Measurements from ENCODE around the gene SLC5A1.

The SLC5A1 gene

GRCh38 chr22:32030518-32031247 is 12.4 kb upstream of the SLC5A1 start:
- DNase-seq (ENCODE audit: extremely low read depth, low read depth): no peak
- no peak overlapping the region for H3K4me3 ChIP-seq (replicated peaks; ENCODE audit: low read depth, low read length)
- TF ChIP-seq, protein P1, sequence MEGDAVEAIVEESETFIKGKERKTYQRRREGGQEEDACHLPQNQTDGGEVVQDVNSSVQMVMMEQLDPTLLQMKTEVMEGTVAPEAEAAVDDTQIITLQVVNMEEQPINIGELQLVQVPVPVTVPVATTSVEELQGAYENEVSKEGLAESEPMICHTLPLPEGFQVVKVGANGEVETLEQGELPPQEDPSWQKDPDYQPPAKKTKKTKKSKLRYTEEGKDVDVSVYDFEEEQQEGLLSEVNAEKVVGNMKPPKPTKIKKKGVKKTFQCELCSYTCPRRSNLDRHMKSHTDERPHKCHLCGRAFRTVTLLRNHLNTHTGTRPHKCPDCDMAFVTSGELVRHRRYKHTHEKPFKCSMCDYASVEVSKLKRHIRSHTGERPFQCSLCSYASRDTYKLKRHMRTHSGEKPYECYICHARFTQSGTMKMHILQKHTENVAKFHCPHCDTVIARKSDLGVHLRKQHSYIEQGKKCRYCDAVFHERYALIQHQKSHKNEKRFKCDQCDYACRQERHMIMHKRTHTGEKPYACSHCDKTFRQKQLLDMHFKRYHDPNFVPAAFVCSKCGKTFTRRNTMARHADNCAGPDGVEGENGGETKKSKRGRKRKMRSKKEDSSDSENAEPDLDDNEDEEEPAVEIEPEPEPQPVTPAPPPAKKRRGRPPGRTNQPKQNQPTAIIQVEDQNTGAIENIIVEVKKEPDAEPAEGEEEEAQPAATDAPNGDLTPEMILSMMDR (IDR thresholded peaks at IDR 0.05; ENCODE audit: low read depth, low read length, missing control alignments): no peak

DNA sequence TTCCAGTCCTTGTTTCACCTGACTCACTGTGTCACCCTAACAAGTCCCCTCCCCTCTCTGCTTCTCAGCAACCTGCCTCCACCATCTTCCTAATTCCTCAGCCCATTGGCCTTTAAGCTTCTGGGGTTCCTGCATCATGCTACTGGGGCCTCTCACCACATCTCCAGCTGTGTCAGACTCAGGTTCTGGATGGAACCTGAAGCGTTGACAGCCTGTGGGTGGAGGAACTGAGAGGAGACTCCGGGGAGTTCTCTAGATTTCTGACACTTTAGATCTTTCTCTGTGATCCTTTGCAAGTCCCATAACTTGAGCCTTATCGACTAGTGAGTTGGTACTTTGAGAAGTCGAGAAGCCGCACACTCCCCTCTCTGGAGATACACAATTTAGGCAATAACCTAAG is 11.6 kb upstream of the SLC5A1 start:
- no peak overlapping the region for H3K4me3 ChIP-seq (replicated peaks; ENCODE audit: low read depth, low read length)
- no peak for DNase-seq (ENCODE audit: extremely low read depth, low read depth)
- TF ChIP-seq, protein P1 (IDR thresholded peaks at IDR 0.05; ENCODE audit: low read depth, low read length, missing control alignments): no peak

DNA sequence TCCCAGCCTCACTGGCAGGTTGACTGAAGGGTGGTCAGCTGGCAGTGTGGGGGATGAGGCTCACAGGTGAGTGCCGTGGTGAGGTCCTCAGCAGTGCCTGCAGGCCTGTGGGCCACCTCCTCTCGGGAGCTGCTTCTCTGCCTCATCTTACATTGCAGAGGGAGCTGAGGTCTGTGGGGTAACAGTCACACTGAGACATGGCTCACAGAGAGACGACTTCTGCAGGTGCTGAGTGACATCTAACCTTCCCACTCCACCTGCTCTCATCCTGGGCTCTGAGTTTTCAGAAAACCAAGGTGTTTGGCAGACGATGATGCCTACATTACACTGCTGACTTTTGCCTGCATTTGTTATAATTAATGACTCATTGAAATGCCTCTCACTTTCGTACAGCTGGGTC is 8.8 kb upstream of the SLC5A1 start:
- TF ChIP-seq, protein P1 (IDR thresholded peaks at IDR 0.05; ENCODE audit: low read depth, low read length, missing control alignments): no peak
- H3K4me3 ChIP-seq (replicated peaks; ENCODE audit: low read depth, low read length): no peak overlapping the region
- no peak for DNase-seq (ENCODE audit: extremely low read depth, low read depth)

GRCh38 chr22:32037236-32037635 is 5.8 kb upstream of the SLC5A1 start:
- no peak for DNase-seq (ENCODE audit: extremely low read depth, low read depth)
- no peak overlapping the region for H3K4me3 ChIP-seq (replicated peaks; ENCODE audit: low read depth, low read length)
- TF ChIP-seq, protein P1 (IDR thresholded peaks at IDR 0.05; ENCODE audit: low read depth, low read length, missing control alignments): no peak

- TF ChIP-seq, protein P1 (IDR thresholded peaks at IDR 0.05; ENCODE audit: low read depth, low read length, missing control alignments): no peak
- no peak for DNase-seq (ENCODE audit: extremely low read depth, low read depth)
- H3K4me3 ChIP-seq (replicated peaks; ENCODE audit: low read depth, low read length): no peak overlapping the region
These were observed 2.6 kb upstream of the SLC5A1 start for GRCh38 chr22:32040324-32040904.

GRCh38 chr22:32043391-32043790 is 330 bp downstream of the SLC5A1 start:
- TF ChIP-seq, protein P1 (IDR thresholded peaks at IDR 0.05; ENCODE audit: low read depth, low read length, missing control alignments): no peak
- no peak overlapping the region for H3K4me3 ChIP-seq (replicated peaks; ENCODE audit: low read depth, low read length)
- no peak for DNase-seq (ENCODE audit: extremely low read depth, low read depth)

Measured in HFF-Myc (cell line).